Measurements from ENCODE around the gene MAML3. TPM values are rescaled to one million over a fixed set of nuclear protein-coding genes. Genes with fewer than 3 reads are reported as not detected.

The MAML3 gene
- total and polyA plus RNA-seq, 2 of the 13 experiments (the other 11 are each of a cell fraction or from before 2014, with no cell fraction given): 0.05 to 0.13 TPM

DNA sequence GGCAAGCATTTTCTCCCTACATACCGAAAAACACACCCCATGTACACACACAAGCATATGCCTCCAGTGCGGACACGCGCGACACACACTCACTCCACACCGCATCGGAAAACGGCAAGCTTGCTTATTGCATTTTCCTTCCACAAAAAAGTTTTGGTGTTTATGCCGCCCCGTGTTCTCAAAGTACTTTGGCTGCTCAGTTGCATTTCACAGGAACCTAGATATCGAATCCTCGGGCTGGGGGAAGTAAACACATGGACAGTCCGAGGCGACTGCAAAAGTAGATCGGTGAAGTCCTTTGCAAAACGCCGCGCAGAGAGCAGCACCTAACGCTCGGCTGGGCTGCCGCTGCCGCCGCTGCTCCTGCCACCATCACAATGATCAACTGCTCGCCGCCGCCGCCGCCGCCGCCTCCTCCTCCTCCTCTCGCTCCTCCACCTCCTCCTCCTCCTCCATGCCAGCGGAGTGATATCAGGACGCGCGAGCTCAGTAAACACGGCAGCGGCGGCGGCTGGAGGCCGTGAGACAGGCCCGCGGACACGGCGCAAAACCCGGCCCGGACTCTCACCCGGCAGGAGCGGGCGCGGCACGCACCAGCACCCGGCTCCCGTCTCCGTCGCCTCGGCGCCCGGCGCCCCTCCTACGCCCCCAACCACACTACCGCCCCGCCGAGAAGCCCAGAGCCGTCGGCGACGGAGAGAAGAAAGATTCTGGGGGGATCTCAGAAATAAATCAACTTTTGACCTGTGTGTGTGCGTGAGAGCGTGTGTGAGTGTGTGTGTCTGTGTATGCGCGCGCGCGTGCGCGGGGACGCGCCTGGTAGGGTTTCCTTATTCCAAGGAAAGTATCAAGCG lies at the start of gene MAML3 (continued):
- TF ChIP-seq, protein P1, sequence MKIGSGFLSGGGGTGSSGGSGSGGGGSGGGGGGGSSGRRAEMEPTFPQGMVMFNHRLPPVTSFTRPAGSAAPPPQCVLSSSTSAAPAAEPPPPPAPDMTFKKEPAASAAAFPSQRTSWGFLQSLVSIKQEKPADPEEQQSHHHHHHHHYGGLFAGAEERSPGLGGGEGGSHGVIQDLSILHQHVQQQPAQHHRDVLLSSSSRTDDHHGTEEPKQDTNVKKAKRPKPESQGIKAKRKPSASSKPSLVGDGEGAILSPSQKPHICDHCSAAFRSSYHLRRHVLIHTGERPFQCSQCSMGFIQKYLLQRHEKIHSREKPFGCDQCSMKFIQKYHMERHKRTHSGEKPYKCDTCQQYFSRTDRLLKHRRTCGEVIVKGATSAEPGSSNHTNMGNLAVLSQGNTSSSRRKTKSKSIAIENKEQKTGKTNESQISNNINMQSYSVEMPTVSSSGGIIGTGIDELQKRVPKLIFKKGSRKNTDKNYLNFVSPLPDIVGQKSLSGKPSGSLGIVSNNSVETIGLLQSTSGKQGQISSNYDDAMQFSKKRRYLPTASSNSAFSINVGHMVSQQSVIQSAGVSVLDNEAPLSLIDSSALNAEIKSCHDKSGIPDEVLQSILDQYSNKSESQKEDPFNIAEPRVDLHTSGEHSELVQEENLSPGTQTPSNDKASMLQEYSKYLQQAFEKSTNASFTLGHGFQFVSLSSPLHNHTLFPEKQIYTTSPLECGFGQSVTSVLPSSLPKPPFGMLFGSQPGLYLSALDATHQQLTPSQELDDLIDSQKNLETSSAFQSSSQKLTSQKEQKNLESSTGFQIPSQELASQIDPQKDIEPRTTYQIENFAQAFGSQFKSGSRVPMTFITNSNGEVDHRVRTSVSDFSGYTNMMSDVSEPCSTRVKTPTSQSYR (CRISPR knock-in tag; IDR thresholded peaks at IDR 0.05; ENCODE audit: borderline replicate concordance): peak; percentile 56; the same call in 1 of the 2 replicates
- TF ChIP-seq ZMYM4 (CRISPR knock-in tag; IDR thresholded peaks at IDR 0.05) (peak; percentile 94), ZNF124 (CRISPR knock-in tag; IDR thresholded peaks at IDR 0.05) (no peak), ZBTB20 (CRISPR knock-in tag; IDR thresholded peaks at IDR 0.05; ENCODE audit: borderline replicate concordance, low read depth) (no peak), LCORL (IDR thresholded peaks at IDR 0.05) (no peak), LCORL (CRISPR knock-in tag; IDR thresholded peaks at IDR 0.05) (0 out of 2 replicates have a peak, but pooled peaks have one; percentile 48), KLF9 (CRISPR knock-in tag; IDR thresholded peaks at IDR 0.05; ENCODE audit: low read depth) (no peak), KMT2B (CRISPR knock-in tag; IDR thresholded peaks at IDR 0.05) (peak; percentile 69), RFXANK (CRISPR knock-in tag; IDR thresholded peaks at IDR 0.05) (no peak), HOXA7 (CRISPR knock-in tag; IDR thresholded peaks at IDR 0.05) (no peak), TBX2 (CRISPR knock-in tag; IDR thresholded peaks at IDR 0.05; ENCODE audit: borderline replicate concordance) (peak; percentile 74)
- TF ChIP-seq, protein P2, sequence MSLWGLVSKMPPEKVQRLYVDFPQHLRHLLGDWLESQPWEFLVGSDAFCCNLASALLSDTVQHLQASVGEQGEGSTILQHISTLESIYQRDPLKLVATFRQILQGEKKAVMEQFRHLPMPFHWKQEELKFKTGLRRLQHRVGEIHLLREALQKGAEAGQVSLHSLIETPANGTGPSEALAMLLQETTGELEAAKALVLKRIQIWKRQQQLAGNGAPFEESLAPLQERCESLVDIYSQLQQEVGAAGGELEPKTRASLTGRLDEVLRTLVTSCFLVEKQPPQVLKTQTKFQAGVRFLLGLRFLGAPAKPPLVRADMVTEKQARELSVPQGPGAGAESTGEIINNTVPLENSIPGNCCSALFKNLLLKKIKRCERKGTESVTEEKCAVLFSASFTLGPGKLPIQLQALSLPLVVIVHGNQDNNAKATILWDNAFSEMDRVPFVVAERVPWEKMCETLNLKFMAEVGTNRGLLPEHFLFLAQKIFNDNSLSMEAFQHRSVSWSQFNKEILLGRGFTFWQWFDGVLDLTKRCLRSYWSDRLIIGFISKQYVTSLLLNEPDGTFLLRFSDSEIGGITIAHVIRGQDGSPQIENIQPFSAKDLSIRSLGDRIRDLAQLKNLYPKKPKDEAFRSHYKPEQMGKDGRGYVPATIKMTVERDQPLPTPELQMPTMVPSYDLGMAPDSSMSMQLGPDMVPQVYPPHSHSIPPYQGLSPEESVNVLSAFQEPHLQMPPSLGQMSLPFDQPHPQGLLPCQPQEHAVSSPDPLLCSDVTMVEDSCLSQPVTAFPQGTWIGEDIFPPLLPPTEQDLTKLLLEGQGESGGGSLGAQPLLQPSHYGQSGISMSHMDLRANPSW (CRISPR knock-in tag; IDR thresholded peaks at IDR 0.05; ENCODE audit: borderline replicate concordance): no peak
- TF ChIP-seq, protein P3, sequence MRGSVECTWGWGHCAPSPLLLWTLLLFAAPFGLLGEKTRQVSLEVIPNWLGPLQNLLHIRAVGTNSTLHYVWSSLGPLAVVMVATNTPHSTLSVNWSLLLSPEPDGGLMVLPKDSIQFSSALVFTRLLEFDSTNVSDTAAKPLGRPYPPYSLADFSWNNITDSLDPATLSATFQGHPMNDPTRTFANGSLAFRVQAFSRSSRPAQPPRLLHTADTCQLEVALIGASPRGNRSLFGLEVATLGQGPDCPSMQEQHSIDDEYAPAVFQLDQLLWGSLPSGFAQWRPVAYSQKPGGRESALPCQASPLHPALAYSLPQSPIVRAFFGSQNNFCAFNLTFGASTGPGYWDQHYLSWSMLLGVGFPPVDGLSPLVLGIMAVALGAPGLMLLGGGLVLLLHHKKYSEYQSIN (CRISPR knock-in tag; IDR thresholded peaks at IDR 0.05; ENCODE audit: borderline replicate concordance): no peak
- TF ChIP-seq, protein P4, sequence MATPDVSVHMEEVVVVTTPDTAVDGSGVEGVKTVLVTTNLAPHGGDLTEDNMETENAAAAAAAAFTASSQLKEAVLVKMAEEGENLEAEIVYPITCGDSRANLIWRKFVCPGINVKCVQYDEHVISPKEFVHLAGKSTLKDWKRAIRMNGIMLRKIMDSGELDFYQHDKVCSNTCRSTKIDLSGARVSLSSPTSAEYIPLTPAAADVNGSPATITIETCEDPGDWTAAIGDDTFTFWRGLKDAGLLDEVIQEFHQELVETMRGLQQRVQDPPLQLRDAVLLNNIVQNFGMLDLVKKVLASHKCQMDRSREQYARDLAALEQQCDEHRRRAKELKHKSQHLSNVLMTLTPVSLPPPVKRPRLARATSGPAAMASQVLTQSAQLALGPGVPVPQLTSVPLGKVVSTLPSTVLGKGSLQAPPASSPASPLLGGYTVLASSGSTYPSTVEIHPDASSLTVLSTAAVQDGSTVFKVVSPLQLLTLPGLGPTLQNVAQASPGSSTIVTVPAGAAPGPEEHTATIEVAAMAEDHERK (CRISPR knock-in tag; IDR thresholded peaks at IDR 0.05; ENCODE audit: low read depth): no peak; the same call in 1 of the 2 replicates
- TF ChIP-seq, protein P5, sequence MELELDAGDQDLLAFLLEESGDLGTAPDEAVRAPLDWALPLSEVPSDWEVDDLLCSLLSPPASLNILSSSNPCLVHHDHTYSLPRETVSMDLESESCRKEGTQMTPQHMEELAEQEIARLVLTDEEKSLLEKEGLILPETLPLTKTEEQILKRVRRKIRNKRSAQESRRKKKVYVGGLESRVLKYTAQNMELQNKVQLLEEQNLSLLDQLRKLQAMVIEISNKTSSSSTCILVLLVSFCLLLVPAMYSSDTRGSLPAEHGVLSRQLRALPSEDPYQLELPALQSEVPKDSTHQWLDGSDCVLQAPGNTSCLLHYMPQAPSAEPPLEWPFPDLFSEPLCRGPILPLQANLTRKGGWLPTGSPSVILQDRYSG (CRISPR knock-in tag; IDR thresholded peaks at IDR 0.05): no peak
- TF ChIP-seq, protein P6, sequence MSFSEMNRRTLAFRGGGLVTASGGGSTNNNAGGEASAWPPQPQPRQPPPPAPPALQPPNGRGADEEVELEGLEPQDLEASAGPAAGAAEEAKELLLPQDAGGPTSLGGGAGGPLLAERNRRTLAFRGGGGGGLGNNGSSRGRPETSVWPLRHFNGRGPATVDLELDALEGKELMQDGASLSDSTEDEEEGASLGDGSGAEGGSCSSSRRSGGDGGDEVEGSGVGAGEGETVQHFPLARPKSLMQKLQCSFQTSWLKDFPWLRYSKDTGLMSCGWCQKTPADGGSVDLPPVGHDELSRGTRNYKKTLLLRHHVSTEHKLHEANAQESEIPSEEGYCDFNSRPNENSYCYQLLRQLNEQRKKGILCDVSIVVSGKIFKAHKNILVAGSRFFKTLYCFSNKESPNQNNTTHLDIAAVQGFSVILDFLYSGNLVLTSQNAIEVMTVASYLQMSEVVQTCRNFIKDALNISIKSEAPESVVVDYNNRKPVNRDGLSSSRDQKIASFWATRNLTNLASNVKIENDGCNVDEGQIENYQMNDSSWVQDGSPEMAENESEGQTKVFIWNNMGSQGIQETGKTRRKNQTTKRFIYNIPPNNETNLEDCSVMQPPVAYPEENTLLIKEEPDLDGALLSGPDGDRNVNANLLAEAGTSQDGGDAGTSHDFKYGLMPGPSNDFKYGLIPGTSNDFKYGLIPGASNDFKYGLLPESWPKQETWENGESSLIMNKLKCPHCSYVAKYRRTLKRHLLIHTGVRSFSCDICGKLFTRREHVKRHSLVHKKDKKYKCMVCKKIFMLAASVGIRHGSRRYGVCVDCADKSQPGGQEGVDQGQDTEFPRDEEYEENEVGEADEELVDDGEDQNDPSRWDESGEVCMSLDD (CRISPR knock-in tag; IDR thresholded peaks at IDR 0.05; ENCODE audit: borderline replicate concordance): no peak

All from HepG2 (cell line).